Testis (tissue), 2 donors: ENCODE data around the gene SLC12A1.

Source experiments
- POLR2A ChIP-seq: fragments of 450-650 bp; IDR thresholded peaks from one replicate; pipeline ENCODE4 v1.6.1; 2017; ENCODE audit warnings: antibody characterized with exemption, mild to moderate bottlenecking, moderate library complexity
- TF ChIP-seq, protein P1 (sequence below), 3 experiments: fragments of 450-650 bp in 2 of 3; fragments of 200-600 bp in 1 of 3; sonication (generic) in 1 of 3; IDR thresholded peaks; one replicate each; pipeline ENCODE4 v1.5.1; 2016 to 2019; ENCODE audit warnings: antibody characterized with exemption in 3 of 3, mild to moderate bottlenecking in 2 of 3, moderate library complexity in 1 of 3

DNA sequence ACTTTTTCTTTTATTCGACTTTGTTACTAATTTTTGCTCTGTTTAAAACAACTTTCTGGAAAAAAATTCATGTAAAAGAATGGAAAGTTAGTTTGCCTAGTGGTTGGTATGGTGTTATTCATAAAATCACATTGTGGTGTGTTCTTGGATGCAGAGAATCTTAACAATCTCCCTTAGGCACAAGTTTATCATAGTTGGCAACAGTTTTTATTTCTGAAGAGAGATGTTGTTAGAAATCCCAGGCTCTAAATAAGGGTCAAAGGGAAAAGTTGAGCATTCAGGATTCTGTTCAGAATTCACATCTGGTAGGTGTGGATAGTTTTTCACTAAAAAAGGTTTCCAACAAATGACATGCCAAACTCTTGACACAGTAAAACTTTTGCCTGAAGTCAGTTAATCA lies 131.5 kb downstream of the SLC12A1 start:
- TF ChIP-seq, protein P1, sequence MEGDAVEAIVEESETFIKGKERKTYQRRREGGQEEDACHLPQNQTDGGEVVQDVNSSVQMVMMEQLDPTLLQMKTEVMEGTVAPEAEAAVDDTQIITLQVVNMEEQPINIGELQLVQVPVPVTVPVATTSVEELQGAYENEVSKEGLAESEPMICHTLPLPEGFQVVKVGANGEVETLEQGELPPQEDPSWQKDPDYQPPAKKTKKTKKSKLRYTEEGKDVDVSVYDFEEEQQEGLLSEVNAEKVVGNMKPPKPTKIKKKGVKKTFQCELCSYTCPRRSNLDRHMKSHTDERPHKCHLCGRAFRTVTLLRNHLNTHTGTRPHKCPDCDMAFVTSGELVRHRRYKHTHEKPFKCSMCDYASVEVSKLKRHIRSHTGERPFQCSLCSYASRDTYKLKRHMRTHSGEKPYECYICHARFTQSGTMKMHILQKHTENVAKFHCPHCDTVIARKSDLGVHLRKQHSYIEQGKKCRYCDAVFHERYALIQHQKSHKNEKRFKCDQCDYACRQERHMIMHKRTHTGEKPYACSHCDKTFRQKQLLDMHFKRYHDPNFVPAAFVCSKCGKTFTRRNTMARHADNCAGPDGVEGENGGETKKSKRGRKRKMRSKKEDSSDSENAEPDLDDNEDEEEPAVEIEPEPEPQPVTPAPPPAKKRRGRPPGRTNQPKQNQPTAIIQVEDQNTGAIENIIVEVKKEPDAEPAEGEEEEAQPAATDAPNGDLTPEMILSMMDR (IDR thresholded peaks at IDR 0.05) = no peak
- TF ChIP-seq POLR2A = no peak
